ENCODE results near the gene CCDC195. TPM values are rescaled to one million over a fixed set of nuclear protein-coding genes. Genes with fewer than 3 reads are reported as not detected.

Gene CCDC195
- total RNA-seq, result not detected

GRCh38 chr2:224716201-224716600 lies at the start of gene CCDC195:
Gene CCDC195, minus strand, starts transcription at chr2:224716365. Its CDS starts 0 bp downstream, at chr2:224716365.
- no peak for DNase-seq
- Histone ChIP-seq H3K9me3 (no peaks in the 10 kb centered on the region), H3K27ac (no peak within 1 kb of the TSS), H3K9ac (ENCODE audit: low read depth in 2 of 2, low read length in 2 of 2) (no peak within 1 kb of the TSS), H3K36me3 (no peaks in the 10 kb centered on the region), H3K4me3 (no peak within 1 kb of the TSS), H3K4me1 (no peaks in the 10 kb centered on the region), H3K27me3 (no peaks in the 10 kb centered on the region)
- no peak for TF ChIP-seq CTCF (IDR thresholded peaks at IDR 0.05)
- intact Hi-C loops (cut with DNase I), result no loop called here

GRCh38 chr2:224764565-224765236 lies 48.5 kb upstream of the CCDC195 start:
- Histone ChIP-seq H3K36me3 (no peaks in the 10 kb centered on the region), H3K4me3 (no peak overlapping the region), H3K27me3 (no peaks in the 10 kb centered on the region), H3K9ac (ENCODE audit: low read depth in 2 of 2, low read length in 2 of 2) (no peak overlapping the region), H3K4me1 (no peaks in the 10 kb centered on the region), H3K9me3 (no peaks in the 10 kb centered on the region), H3K27ac (no peak overlapping the region)
- intact Hi-C loops (cut with DNase I), result no loop called here
- TF ChIP-seq CTCF (IDR thresholded peaks at IDR 0.05), result no peak
- no peak for DNase-seq

- Histone ChIP-seq H3K27ac (no peak overlapping the region), H3K9ac (ENCODE audit: low read depth in 2 of 2, low read length in 2 of 2) (no peak overlapping the region), H3K9me3 (no peaks in the 10 kb centered on the region), H3K4me1 (no peaks in the 10 kb centered on the region), H3K36me3 (no peaks in the 10 kb centered on the region), H3K27me3 (no peaks in the 10 kb centered on the region), H3K4me3 (no peak overlapping the region)
- no peak for DNase-seq
- intact Hi-C loops (cut with DNase I), result no loop called here
- TF ChIP-seq CTCF (IDR thresholded peaks at IDR 0.05), result no peak
Measured at GRCh38 chr2:224757934-224758548, 41.9 kb upstream of the CCDC195 start.

- Histone ChIP-seq H3K27ac (no peak overlapping the region), H3K9me3 (no peaks in the 10 kb centered on the region), H3K27me3 (no peaks in the 10 kb centered on the region), H3K9ac (ENCODE audit: low read depth in 2 of 2, low read length in 2 of 2) (no peak overlapping the region), H3K36me3 (no peaks in the 10 kb centered on the region), H3K4me1 (no peaks in the 10 kb centered on the region), H3K4me3 (no peak overlapping the region)
- TF ChIP-seq CTCF (IDR thresholded peaks at IDR 0.05), result no peak
- DNase-seq, result no peak
- intact Hi-C loops (cut with DNase I), result no loop called here
Measured at GRCh38 chr2:224753743-224754540, 37.8 kb upstream of the CCDC195 start.

- H3K9me3 ChIP-seq, result no peaks in the 10 kb centered on the region
- no peak for TF ChIP-seq CTCF (IDR thresholded peaks at IDR 0.05)
- no peaks in the 10 kb centered on the region for H3K27me3 ChIP-seq
- no peak for DNase-seq
- H3K4me3 ChIP-seq, result no peak overlapping the region
- H3K9ac ChIP-seq (ENCODE audit: low read depth in 2 of 2, low read length in 2 of 2), result no peak overlapping the region
- intact Hi-C loops (cut with DNase I), result no loop called here
- no peak overlapping the region for H3K27ac ChIP-seq
- no peaks in the 10 kb centered on the region for H3K36me3 ChIP-seq
- H3K4me1 ChIP-seq, result no peaks in the 10 kb centered on the region
Measured at GRCh38 chr2:224751996-224752698, 36.0 kb upstream of the CCDC195 start.

All from colonic mucosa (tissue), 4 donors.